PC-9 (cell line): Measurements from ENCODE around the gene DGCR2.

Experiments used
- EZH2 ChIP-seq: fragments of 200-600 bp; sonication (generic); IDR thresholded peaks from 2 replicates; pipeline ENCODE4 v1.8.0; 2017; ENCODE audit warnings: antibody characterized with exemption, low read depth
- TF ChIP-seq, protein P1 (sequence below): fragments of 200-600 bp; sonication (generic); conservative IDR thresholded peaks from 2 replicates; pipeline ENCODE4 v1.6.1; 2017; ENCODE audit warnings: mixed run types, antibody characterized with exemption, mild to moderate bottlenecking, moderate library complexity

DNA sequence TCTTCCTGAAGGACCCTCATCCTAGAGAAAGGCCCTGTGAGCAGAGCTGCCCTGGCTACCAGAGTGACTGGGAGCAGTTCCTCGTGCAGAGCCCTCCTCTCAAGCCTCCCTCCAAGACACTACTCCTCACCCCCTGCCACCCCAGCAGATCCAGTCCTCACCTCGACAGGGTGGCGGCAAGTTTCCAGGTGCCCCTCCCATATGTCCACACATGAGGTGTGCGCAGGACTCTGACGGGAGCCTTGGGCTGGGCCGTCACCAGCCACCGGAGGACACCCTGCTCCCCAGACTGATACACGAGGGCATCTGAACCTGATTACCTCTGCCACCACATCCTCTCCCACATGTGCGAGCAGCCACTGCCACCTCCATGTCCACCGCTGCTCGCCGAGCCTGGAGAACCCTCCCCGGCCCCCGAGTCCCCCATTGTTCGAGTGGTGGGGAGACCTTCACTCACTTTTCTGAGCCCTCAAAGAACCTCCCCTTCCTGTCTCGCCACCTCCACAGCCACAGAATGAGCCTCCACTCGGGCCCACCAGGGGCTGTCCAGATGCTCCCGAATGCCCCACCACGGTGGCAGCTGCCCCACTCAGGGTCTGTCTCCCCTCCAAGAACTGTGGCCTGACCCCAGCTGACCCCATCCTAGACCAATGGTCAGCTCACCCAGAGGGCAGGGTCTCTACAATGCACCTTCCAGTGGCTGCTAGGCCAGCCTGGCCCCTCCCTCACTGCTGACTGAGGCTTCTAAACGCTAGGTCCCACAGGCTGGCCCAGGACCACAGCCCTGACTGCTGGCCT is 62.5 kb downstream of the DGCR2 start:
- TF ChIP-seq, protein P1, sequence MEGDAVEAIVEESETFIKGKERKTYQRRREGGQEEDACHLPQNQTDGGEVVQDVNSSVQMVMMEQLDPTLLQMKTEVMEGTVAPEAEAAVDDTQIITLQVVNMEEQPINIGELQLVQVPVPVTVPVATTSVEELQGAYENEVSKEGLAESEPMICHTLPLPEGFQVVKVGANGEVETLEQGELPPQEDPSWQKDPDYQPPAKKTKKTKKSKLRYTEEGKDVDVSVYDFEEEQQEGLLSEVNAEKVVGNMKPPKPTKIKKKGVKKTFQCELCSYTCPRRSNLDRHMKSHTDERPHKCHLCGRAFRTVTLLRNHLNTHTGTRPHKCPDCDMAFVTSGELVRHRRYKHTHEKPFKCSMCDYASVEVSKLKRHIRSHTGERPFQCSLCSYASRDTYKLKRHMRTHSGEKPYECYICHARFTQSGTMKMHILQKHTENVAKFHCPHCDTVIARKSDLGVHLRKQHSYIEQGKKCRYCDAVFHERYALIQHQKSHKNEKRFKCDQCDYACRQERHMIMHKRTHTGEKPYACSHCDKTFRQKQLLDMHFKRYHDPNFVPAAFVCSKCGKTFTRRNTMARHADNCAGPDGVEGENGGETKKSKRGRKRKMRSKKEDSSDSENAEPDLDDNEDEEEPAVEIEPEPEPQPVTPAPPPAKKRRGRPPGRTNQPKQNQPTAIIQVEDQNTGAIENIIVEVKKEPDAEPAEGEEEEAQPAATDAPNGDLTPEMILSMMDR, result no peak
- TF ChIP-seq EZH2, result no peak
